NCI-H1436 (cell line): Measurements from ENCODE around the gene JUNB.
"Not testable (repeated sequence)": the region's sequence is repeated elsewhere in the genome, so short reads cannot be mapped to it uniquely, and the experiment has no call there.

Experiments
- DNase-seq: peaks from one replicate; lab custom pipeline; 2025; lab: John Stamatoyannopoulos, UW

Gene JUNB

DNA sequence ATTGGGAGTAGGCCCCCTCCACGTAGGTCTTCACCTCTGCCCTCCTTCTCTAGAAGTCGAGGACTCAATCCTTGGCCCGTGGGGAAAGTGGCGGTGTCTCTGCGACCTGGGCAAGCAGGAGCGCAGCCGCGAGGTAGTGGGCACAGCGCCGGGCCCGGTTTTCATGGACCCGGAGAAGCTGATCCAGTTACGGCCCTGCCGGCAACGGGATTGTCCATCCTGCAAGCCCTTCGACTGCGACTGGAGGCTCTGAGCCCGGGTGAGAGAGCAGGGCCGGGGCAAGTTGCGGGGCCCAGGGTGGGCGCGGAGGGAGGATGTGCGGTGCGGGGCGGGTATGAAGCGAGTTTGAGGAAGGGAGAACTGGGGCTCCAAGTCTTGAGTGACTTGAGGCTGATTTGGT lies 12.8 kb downstream of the JUNB start:
- no peak for DNase-seq

DNA sequence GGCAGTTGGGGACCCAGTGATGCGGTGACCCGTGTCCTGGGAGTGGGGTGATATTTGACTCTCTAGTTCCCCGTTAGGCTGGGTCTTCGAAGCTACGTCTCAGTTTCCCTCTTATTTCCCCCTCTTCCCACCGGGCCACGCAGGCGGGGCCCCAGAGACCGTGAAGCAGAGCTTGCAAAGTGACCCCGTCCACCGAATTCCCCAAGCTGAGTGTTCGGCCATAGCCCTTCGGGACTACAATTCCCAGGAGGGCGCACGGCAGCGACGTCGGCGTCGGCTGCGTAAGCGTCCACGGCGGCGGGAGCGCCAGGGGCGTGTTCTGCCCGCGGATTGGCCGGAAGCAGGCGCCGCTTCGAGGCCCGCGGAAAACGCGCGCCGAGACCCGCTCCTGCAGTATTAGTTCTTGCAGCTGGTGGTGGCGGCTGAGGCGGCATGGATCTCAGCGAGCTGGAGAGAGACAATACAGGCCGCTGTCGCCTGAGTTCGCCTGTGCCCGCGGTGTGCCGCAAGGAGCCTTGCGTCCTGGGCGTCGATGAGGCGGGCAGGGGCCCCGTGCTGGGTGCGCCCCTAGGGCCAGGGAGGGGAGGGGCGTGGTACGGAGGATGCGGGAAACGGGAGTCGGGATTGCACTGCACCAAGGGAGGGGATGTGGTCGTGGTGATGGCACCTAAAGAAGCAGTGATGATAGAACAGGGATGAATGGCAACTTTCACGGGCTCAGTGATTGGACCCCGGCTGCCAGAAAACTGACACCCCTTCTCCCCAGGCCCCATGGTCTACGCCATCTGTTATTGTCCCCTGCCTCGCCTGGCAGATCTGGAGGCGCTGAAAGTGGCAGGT lies 15.2 kb downstream of the JUNB start, which contains the start of gene RNASEH2A:
Gene RNASEH2A, plus strand, starts transcription at position 343 of the 840 bp plus-strand sequence. Its CDS starts 90 bp downstream, at position 433.
- DNase-seq: peak; percentile 90

DNA sequence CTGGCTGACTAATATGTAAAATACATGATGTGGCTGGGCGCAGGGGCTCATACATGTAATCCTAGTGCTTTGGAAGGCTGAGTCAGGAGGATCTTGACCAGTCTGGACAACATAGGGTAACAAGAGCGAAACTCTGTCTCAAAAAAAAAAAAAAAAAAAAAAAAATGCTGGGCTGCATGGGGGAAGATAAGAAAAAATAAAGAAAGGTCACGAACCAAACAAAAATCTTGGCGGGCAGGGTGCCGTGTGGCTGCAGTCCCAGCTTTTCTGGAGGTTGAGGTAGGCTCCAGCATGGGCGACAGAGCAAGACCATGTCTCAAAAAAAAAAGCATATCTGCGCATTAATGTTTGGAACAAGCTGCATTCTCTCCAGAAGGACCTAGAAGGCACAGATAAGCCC lies 23.8 kb downstream of the JUNB start:
- no peak for DNase-seq

DNA sequence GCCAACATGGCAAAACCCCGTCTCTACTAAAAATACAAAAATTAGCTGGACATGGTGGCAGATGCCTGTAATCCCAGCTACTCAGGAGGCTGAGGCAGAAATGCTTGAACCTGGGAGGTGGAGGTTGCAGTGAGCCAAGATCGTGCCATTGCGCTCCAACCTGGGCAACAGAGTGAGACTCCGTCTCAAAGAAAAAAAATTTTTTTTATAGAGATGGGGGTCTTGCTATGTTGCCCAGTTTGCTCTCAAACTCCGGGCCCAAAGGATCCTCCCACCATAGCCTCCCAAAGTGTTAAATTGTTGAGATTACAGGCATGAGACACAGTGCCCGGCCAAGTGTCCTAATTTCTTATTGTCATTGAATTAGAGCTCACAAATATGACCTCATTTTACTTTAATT lies 25.9 kb downstream of the JUNB start:
- DNase-seq: not testable (repeated sequence)

DNA sequence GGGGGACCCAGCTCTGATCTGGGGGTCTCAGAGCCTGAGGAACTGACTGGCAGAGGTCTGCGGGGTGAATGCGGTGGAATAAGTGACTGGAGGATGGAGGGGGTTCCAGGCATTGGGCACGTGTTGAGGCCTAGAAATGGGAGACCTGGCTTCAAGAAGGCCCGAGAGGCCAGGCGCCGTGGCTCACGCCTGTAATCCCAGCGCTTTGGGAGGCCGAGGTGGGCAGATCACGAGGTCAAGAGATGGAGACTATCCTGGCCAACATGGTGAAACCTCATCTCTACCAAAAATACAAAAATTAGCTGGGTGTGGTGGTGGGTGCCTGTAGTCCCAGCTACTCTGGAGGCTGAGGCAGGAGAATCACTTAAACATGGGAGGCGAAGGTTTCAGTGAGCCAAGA lies 26.5 kb downstream of the JUNB start:
- not testable (repeated sequence) for DNase-seq

DNA sequence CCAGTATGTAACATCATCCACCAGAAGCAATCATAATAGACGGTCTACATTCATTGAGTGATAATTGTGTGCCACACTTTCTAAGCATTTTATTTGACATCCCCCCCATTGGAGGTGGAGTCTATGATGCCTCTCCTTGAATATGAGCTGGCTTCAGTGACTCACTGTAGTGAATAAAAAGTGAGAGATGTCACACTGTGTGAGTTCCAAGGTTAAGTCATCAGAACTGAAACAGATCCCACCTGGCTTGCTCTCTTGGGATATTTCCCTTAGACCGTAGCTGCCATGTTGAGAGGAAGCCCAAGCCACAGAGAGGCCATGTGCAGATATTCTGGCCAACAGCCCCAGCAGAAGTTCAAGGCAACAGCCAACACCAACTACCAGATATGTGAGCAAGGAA lies 30.5 kb downstream of the JUNB start:
- DNase-seq: no peak

DNA sequence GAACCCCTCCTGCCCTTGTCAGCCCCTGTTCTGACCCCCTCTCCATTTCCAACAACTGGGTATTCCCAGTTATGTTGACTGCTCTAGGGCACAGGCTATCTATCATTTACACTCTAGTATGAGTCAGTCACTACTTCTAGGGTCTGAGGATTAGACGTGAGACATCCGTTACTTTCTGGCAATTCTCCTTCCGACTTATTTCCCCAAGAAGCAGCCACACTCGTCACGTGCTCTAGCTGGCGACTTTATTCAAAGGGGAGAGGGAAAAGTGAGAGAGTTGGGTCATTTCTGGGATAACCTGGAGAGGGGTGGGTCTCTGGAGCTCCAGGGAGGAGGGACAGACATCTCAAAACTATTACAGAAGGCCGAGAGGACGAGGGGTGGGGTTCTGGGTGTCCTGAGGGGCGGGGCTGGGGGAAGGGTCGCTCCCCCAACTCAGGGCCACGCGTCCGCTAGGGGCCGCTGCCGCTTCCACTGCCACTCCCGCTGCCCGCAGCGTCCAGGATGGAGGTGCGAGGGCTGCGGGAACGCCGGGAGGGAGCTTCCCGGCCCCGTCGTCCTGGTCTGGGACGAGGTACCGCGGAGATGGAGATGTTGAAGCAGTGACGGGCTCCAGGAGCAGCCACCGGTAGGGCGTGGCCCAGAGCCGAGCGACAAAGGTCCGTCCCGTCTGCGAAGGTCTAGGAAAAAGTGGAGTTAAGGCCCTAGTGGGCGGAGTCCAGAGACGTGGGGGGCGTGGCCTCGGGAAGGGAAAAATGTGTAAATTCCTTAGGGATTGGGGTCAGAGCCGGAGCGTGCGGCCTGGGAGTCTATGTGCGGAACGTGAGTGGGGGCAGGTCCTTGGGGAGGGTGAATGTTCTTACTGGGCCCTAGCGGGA lies 34.2 kb downstream of the JUNB start:
- no peak for DNase-seq

DNA sequence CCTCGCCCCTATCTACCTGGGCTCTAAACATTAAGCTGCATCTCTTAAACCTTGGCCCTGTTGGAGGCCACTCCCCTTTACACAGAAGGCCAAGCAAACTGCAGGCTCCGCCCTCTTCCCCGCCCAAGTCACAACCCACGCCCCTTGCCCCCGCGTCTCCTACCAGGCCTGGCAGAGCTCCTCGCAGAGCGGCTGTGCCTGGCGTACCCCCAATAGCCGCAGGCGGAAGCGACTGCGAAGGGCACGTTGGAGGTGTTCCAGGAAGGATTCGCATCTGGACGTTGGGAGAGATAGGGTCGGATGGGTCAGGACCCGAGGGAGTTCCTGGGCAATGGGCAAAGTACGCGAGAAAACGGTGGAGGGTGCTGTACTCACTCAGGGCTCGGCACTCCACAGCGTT lies 37.2 kb downstream of the JUNB start:
- peak; percentile 84 for DNase-seq

DNA sequence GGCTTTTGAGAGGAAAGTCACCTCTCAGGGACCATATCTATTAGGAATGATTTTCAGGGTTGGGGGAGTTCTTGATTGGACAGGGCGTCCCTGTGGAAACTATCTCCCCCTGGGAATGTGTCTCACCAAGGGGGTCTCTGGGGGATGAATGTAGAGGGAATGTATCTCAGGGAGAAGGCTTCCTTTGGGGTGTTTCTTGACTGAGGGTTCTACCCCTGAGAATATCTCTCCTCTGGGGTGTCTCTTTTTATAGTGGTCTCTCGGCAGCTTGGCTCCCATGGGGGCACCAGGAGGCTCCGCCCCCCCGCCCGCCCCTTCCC lies 42.1 kb downstream of the JUNB start:
- DNase-seq: no peak

DNA sequence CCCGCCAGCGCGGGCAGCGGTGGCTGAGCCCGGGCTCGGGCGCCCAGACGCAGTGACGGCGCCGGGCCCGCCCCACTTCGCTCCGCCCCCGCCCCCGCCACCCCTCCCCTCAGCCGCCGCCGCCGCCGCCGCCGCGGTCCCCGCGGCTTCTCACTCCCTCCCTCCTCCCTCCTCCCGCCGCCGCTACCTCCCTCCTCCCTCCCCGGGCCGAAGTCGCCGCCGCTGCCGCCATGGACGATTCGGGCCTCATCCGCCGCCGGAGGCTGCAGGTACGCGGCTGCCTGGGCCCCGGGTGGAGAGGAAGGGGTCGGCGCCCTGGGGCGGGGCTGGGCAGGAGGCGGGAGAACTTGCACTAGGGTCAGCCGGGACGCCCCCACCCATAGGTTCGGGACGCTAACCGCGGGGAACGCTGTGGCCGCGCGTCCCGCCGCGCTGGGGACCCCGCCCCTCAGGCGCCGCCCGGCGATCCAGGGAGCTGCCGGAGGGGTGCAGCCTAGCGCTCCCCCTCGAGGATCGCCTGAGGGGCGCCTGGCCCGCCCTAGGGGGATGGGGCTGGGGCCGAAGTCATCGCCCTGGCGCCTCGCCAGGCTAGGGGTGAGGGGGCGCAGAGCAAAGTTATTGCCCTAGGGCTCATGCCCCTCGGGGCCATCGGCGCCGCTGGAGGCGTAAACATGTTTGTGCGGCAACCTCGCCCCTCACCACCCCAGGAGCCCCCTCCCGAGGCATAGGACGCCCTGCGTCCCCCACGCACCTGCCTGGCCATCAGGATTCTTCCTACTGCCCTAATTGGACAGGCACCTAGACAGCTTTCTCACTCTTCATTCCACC lies 42.7 kb downstream of the JUNB start:
- peak; percentile 78 for DNase-seq

DNA sequence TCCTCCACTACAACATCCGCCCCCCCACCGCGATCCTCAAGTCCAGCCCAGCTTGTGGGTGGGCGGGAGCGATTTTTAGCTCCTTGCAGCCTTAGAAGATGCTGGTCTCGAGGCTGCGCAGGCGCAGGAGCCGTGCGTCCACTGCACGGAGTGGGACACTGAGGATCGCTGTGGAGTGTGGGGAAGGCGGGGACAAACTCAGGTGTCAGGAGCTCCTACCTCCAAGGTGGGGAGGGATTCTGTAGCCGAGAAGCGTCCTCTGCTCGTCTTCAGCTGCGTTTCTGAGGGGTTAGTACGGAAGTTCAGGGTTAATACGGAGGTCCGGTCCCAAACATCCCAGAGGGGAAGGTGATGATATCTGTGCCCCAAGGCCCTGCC lies 43.3 kb downstream of the JUNB start, which contains the start of gene RTBDN:
Gene RTBDN, minus strand, starts transcription at position 14 of the 378 bp plus-strand sequence. CDS start 4,600 bp downstream, outside the sequence.
- no peak for DNase-seq

DNA sequence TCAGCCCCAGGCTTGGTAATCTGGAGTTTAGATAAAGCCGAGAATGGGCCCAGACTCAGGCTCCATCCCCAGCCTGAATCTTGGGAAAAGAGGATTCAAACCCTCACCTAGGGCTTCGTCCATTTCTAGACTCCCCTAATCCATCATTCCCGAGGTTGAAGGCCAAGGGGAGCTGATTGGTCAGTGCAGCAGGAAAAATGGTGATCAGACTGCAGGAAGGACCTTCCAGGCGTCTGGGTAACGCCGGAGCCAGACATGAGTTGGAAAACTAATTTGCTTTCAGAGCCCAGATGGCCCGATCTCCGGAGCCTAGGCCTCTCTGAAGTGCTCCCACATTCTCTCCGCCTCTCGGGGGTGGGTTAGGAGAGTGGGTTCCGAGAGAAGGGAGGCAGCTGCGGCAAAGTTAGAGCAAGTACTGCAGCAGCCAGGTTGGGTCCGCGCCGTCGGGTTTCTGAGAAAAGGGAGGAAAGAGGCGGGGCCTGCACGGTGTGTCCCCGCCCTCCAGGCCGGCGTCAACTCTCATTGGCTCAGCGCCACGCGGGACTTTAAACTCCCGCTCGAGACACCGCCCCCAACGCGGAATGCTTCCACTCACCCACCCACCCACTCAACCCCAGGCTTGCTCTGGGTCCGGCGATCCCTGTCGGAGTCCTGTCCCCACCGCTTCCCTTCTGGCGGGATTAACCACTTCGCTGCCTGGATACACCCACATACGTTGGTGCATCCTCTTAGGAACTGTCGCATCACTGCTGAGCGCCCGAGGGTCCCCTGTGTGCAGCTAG lies 43.9 kb downstream of the JUNB start:
- peak; percentile 53 for DNase-seq

DNA sequence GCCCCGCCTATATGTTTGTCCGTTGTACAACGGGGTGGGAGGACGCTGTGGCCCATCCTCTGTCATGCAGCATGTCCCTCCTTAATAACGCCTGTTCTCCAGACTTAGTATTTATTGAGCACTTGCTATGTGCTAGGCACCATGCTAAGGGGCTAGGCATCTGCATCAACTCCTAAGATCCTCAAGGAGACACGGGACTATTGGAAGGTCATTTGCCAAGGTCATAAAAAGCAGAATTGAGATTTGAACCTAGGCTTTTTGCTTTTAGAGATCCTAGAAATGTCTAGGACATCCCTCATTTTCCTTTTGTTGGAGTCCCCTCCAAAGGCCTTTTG lies 45.2 kb downstream of the JUNB start:
- no peak for DNase-seq

DNA sequence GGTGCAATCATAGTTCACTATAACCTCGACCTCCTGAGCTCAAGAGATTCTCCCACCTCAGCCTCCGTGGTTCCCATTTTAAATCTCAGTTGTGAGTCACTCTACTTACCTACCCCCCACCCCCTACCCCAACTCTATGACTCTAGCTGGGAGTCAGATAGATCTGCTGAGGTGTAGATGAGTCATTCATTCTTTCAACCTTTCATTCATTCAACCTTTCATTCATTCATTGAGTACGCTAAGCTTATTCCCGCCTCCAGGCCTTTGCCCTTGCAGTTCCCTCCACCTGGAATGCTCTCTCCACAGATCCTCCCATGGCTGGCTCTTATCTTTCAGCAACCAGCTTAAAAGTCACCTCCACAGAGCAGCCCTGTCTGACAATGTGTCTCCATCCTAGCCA lies 45.9 kb downstream of the JUNB start:
- DNase-seq: no peak

DNA sequence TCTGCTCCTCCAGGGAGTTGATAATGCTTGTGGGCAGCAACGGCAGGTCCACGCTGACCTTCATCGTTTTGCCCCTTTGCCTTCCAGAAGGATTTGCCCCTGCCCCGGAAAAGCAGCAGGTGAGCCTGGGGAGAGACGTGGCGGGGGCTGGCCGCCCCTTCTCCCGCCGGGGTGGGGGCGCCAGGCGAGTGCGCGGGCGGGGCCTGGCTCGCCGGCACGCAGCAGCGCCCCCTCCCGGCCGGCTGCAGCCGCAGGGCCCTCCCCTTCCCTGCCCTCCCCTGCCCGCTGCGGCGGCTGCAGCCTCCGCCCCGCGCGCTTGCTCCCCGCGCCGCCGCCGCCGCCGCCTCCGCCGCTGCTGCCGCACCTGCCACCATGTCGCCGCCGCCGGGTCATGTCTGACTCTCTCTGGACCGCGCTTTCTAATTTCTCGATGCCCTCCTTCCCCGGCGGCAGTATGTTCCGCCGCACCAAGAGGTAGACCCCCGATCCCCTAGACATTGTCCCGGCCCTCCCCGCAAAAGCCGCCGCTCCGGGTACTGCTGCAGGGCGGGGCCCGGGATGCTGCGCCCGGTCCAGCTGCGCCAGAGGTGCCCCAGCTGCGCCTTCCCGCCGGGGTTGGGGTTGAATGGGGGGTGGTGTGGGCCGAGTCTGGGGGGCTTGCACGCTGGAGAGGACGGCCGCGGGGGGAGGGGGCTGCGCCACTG lies 47.0 kb downstream of the JUNB start, which contains the start of gene MAST1:
Gene MAST1, plus strand, starts transcription at position 334 of the 704 bp plus-strand sequence. Its CDS starts 58 bp downstream, at position 392.
- DNase-seq: peak; percentile 50

DNA sequence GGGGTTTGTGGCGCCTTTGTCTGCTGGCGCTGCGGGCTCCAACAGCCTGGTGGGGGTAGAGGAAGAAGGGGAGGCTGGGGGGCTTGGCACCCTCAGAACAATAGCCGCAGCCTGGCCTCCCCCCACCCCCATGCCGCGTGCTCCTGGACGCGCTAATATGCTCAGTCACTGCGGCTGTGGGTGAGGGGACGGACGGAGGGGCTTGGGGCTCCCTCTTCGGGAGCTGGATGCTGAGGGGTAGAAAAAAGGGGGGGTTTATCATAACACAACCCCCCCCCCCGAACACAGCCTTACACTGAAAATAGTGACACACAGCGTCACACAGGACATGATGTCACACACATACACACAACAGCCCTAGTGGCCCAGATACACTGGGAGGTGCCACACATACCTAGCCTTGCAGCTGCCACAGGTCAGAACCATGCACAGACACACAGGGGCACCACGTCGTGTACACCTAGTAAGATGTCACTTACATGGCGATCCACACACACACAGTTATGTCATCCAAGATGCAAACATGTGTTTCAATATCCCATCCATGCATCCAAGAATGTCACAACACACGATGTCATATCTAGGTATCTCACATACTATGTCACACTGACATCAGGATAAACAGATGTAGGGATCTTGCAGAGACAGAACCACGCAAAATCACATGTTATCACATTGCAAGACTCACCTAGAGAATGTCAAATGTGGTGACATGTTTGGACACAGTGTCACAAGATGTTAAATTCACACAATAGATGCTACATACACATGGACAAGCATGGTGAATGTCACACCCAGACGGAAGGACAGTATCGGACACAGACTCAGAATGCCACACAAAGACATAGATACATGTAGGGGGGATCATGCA lies 47.8 kb downstream of the JUNB start:
- no peak for DNase-seq

DNA sequence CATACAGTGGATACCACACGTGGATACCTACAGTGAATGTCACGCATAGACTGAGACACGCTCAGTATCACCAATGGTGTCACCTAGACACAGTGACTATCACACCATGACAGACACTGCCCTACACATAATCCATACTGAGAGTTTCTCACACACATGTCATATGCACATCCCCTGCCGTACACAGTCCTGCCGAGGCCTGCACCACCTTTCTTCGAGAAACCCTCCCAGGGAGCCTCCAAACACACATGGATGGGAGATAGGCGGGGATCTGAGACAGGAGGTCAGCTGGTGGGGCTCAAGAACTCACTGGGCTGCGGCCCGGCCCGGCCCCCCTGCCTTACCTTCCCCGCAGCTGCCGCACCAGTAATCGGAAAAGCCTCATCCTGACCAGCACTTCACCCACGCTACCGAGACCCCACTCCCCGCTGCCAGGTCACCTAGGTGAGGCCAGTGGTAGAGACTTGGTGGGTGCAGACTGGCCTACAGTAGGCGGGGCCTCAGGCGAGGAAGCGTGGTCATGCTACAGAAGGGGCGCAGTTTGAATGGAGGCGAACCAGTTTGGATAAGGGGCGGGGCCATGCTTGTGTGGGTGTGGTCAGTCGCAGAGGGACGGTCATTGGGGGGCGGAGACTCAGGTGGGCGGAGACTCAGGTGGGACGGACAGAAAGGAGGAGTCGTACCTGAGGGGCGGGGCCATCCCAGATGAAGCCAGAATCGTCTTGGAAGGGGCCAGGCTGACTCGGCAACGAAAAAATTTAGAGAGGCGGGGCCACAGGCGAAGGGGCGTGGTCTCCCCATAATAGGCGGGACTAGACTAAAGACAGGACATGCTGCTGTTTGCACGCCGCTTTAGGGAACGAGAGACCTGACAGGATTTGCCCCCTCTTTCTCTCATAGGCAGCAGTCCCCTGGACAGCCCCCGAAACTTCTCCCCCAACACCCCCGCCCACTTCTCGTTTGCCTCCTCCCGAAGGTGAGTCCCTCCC lies 49.1 kb downstream of the JUNB start:
- peak; percentile 76 for DNase-seq

DNA sequence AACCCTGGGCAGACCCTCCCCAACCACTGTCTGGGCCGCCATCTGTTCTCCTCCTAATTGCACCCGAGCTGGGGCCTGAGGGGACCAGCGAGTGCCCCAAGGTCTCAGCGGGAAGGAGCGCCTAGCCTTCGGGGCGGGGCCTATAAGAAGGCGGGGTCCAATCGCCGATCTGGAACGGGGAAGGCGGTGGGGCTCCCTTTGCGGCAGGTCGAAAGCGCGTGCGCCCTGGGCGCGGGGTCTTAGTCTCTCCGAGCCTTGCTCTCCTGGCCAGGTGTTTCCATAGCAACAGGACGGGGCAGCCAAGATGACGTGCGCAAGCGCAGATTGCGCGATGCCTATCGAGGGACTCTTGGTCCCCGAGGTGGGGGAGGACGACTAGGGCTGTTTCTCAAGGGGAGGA lies 49.8 kb downstream of the JUNB start:
- peak; percentile 58 for DNase-seq
